ENCODE results near the gene SALL3.
"Not testable (repeated sequence)": the region's sequence is repeated elsewhere in the genome, so short reads cannot be mapped to it uniquely, and the experiment has no call there.

SALL3 gene

GRCh38 chr18:78979730-78980278 is at the start of gene SALL3:
TSS of gene SALL3 (plus strand) at chr18:78979818. CDS start at chr18:78980275, 457 bp downstream.
- no peak for DNase-seq

GRCh38 chr18:78932281-78932680 is 47.3 kb upstream of the SALL3 start:
- DNase-seq: no peak

- DNase-seq: no peak
Measured at GRCh38 chr18:78934003-78934402, 45.6 kb upstream of the SALL3 start.

DNA sequence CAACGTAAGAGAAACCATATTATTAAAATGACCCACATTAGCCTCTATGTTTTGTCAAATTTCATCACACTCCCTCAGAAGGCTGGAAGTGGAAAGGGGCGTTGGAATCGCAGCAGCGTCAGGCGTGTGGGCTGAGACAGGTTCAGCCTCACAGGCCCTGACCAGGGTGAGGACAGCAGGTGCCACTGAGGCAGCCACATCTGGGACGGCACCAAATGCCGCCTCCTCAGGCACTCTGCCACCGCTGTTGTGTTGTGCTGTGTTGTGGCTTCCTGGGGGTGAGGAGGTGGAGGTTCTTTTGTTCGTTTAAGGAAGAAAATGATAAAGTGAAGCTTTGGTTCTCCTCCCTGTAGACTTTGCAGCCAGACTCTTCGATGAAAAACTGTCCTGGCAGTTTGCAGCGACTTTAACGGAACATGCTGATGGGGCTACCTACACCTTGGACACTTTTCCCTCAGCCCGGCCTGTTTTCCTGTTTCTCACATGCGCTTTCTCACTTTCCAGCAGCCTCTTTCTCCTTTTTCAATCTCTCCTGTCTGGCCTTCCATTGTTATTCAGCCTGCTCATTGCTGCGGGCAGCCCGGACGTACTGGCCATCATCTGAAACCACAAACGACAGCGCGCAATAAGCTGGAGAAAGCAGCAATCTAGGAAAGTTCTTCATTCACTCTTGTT is 44.9 kb upstream of the SALL3 start:
- DNase-seq: no peak

- no peak for DNase-seq
Measured at GRCh38 chr18:78935406-78935805, 44.2 kb upstream of the SALL3 start.

- DNase-seq: no peak
Measured at GRCh38 chr18:78936251-78937005, 43.2 kb upstream of the SALL3 start.

DNA sequence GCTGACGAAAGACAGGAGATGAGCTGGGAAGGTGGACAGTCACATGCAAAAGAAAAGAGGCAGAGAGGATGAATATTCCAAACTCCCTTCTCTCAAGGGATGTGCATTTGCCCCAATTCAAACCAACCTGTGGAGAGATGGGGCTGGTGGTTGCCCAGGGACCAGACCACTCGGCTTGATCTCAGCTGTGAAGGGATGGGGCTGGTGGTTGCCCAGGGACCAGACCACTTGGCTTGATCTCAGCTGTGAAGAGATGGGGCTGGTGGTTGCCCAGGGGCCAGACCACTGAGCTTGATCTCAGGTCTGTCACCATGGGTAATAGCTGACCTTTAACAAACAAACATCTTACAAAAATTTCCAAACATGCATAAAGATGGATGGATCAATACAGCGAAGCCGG is 42.5 kb upstream of the SALL3 start:
- no peak for DNase-seq

GRCh38 chr18:78939105-78939504 is 40.5 kb upstream of the SALL3 start:
- DNase-seq: no peak

DNA sequence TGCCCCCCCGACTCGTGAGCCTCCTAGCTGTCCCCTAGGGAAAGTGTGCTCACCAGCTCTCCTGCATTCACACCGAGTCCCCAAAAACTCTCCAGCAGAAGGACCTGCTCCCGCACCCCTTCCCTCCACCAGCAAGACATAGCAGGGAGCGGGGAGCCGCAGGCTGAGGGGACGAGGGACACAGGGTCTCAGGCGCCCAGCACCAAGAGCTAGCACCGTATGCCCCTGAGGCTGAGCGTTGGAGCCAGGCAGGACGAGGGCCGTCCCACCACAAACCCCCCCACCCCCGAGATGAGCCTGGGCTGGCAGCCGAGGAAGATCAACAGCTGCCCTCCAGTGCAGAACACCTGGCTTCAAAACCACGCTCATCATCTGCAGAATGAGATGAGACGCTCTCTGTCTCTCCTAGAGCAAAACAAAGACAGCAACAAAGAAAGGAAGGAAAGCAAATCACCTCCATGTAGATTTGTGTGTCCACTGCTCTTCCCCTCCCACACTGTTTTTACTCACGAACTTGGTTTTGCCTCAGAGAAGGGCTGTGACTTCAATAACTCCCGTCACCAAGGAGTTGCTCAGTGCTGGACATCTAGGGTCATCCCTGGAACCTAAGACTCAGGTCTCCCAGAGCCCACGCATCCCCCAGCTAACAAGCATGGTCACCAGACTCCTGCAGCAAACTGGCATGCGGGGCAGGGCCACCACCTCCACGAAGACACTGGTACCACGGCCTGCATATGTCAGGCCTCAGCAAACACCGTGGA is 39.7 kb upstream of the SALL3 start:
- DNase-seq: no peak

DNA sequence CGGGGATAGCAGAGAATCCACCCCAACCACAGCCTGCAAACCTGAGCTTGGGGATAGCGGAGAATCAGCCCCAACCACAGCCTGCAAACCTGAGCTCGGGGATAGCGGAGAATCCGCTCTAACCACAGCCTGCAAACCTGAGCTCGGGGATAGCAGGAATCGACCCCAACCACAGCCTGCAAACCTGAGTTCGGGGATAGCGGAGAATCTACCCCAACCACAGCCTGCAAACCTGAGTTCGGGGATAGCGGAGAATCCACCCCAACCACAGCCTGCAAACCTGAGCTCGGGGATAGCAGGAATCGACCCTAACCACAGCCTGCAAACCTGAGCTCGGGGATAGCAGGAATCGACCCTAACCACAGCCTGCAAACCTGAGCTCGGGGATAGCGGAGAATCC is 37.4 kb upstream of the SALL3 start:
- not testable (repeated sequence) for DNase-seq

DNA sequence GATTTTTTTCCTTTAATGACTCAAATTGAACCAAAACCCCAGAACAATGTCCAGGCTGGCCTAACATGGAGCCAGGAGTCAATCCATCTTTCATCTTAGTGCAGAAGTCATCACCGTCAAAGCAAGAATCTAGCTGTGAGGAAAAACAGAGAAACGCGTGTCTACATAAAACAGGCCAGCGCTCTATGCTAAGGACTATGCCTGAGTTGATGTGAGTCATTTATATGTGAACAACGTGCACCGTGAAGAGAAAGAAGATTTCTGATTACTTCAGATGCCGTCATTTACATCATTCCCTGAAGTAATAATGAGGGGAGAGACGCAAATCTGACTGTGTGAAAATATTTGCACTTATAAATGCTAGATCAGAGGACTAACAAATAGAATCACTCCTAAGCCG is 34.0 kb upstream of the SALL3 start:
- DNase-seq: no peak

DNA sequence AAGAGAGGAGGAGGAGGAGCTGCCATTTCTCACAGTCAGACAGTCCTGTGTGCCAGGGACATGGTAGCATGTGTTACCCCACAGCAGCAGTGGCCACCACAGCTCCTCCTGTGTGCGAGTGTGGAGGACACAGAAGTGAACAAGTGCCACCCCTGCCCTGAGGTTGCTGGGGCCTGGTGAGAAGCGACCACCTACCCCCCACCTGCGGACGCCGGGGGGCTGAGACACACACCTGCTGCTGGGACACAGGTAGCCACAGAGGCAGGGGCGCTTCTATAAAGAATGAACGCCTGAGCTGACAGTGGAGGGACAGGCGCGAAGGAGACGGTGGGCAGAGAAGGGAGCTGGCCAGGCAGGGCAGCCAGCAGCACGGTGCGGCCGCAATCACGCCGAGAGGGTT is 32.3 kb upstream of the SALL3 start:
- no peak for DNase-seq

- DNase-seq: no peak
Measured at GRCh38 chr18:78948221-78948620, 31.4 kb upstream of the SALL3 start.

- DNase-seq: no peak
Measured at GRCh38 chr18:78948707-78949106, 30.9 kb upstream of the SALL3 start.

GRCh38 chr18:78949216-78949615 is 30.4 kb upstream of the SALL3 start:
- no peak for DNase-seq

DNA sequence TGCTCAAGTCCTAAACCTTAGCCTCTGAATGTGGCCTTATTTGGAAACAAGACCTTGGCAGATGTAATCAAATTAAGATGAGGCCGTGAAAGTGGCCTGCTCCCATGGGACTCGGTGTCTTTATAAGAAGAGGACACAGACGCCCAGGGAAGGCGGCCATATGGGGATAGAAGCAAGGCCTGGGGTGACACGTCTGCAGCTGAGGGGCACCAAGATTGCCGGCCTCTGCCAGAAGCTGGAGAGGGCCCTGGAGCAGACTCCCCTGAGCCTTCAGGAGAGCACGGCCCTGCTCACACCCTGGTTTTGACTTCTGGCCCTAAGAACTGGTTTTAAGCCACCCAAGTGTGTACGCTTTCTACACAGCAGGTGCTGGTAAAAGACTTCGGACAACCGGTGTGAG is 29.2 kb upstream of the SALL3 start:
- DNase-seq: no peak

GRCh38 chr18:78953566-78953965 is 26.1 kb upstream of the SALL3 start:
- no peak for DNase-seq

- no peak for DNase-seq
Measured at GRCh38 chr18:78955051-78955450, 24.6 kb upstream of the SALL3 start.

DNA sequence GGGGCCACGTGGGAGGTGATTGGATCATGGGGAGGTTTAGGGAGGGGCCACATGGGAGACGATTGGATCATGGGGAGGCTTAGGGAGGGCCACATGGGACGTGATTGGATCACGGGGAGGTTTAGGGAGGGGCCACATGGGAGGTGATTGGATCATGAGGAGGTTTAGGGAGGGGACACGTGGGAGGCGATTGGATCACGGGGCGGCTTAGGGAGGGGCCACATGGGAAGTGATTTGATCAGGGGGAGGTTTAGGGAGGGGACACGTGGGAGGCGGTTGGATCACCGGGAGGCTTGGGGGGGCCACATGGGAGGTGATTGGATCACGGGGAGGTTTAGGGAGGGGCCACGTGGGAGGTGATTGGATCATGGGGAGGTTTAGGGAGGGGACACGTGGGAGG is 22.5 kb upstream of the SALL3 start:
- DNase-seq: no peak

- DNase-seq: no peak
Measured at GRCh38 chr18:78960709-78961108, 18.9 kb upstream of the SALL3 start.

- no peak for DNase-seq
Measured at GRCh38 chr18:78962098-78962497, 17.5 kb upstream of the SALL3 start.

DNA sequence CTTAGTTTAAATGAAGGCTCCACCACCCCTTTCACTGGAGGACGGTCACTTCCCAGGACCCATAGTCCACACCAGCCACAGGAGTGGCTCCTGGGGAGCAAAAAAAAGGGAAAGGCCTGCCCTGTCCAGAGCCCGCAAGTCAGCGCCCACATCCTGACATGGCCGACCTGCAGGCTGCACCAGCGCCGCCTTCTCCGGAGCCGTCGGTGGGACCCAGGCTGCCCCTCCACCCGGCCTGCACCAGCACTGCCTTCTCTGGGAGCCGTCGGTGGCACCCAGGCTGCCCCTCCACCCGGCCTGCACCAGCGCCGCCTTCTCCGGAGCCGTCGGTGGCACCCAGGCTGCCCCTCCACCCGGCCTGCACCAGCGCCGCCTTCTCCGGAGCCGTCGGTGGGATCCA is 14.9 kb upstream of the SALL3 start:
- not testable (repeated sequence) for DNase-seq

- no peak for DNase-seq
Measured at GRCh38 chr18:78965260-78965659, 14.4 kb upstream of the SALL3 start.

All from amniotic stem cell (primary cell).